A172 (cell line): ENCODE data around the gene TENM4. TPM values are rescaled to one million over a fixed set of nuclear protein-coding genes. Genes with fewer than 3 reads are reported as not detected.
A peak's percentile ranks its signal among the peaks of the same experiment; 100 is the strongest.
"Not testable (repeated sequence)": the region's sequence is repeated elsewhere in the genome, so short reads cannot be mapped to it uniquely, and the experiment has no call there.

Source experiments
- DNase-seq: peaks from one replicate; pipeline ENCODE4 v3.0.0-alpha.2; 2015; ENCODE audit warnings: low spot score
- total RNA-seq: library from RNA; depleted of rRNA; stranded (reverse); fragments of >200 nt; shearing (Covaris generic); gene quantifications from 2 replicates; pipeline ENCODE4 v1.2.3, GENCODE V29; 2014

TENM4 gene
- total RNA-seq, 1 experiment from 2014 or later, result 0.91 TPM

DNA sequence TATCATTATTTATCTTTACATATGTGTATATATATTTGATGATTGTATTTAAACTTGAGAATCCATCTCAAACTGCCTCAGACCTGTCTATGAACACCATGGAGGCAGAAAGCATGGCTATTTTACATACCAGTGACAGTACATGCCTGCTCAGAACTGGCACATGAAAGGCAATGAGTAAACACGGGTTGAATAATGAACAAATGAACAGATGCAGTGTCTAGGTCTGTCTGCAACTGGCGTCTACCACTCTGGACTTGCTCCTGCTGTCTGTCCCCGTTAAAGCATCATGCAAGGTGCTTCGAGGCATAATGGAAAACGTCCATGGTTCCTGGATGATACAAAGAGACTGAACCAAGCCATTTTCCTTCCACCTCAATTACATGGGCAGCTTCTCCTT is 594.6 kb downstream of the TENM4 start:
- no peak for DNase-seq

DNA sequence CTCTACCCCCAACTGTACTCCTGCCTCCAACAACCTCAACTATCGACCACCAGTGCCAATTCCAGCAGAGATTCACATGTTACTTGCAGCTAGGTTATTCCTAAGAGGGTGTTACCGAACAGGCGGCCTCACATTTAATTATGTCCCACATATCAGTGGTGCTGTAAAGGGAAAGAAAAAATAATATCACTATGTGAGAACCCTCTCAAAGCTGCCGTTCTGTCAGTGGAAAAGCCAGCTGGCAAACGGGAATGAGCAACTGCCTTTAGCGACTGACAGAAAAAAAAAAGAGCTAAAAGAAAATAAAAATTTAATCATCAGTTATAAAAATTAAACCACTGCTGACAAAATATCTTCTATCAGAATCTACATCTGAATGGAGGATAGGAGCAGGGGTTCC is 595.3 kb downstream of the TENM4 start:
- no peak for DNase-seq

DNA sequence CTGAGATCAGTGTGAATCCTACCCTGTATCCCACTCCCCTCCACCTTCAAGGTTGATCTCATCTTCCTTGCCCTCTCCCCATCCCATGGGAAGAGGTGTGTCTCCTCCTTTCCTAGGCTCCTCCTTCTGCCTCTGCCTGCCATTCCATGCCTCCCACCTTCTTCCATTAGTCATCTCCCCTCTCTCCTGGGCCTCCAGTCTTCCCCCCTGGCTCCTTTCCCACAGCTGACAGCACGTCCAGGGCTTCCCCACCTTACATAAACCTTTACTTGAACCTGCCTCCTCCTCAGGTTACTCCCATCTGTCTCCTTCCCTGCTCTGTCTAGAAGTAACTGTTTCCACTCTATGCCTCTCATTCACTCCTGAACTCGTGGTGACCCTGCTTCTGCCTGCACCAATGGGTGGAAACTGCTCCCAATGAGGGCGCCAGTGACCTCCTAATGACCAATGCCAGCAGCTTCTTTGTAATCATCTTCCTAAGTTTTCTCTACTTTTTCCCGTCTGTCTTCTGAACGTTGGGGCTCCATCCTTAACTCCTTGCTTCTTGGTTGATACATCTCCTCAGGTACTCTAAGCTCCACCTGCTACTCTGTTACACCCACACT is 599.3 kb downstream of the TENM4 start:
- DNase-seq, result no peak

DNA sequence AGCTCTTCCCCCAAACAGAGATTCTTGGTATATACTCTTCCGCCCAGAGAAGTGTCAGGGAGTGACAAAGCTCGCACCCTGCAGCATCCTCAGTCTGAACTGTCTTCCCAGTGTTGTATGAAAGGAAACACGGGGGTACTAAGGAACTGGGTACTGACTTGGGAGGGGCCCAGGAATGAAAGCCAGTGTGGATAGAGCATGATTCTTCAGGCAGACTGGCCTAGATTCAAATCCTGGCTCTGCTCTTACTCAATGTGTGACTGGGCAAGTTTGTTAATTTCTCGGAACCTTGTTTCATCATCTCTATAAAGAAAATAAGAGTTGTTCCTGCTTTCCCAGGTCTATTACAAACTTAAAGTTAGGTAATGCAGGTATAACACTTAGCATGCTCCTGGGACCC is 600.2 kb downstream of the TENM4 start:
- DNase-seq, result no peak

DNA sequence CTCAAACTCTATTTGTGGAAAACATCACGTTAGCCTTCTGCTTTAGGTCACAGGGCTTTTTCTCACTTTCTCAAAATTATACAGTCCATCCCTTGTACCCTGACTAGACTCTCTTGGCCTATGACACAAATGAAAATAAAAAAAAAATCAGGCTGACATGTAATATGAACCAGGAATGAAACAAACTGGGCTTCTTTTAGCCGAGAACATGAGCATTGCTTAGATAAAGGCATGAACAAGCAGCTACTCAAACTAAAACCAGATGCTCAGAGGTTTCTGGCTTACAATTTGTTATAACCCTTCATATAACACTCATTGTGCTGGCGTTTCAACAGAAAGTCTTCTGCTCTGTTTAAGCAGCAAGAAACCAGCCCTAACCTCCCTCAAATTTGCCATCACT is 600.6 kb downstream of the TENM4 start:
- no peak for DNase-seq

DNA sequence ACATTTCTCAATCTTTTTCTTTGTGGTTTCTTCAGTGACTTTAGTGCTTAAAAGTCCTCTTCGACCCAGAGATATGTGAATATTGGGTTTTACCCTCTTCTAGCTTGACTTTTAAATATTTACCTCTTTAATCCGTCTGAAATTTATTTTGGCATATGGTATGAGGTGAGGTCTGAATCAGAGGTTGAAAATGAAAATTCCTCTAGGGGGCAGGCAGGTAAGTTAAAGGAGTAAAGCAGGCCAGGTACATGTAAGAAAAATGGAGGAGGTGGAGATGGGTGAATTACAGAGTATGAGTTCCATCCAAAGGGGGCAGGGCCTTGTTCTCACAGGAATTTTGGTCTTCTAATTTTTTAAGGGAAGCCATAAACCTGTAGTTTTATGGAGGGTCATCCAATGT is 602.4 kb downstream of the TENM4 start:
- DNase-seq, result no peak

DNA sequence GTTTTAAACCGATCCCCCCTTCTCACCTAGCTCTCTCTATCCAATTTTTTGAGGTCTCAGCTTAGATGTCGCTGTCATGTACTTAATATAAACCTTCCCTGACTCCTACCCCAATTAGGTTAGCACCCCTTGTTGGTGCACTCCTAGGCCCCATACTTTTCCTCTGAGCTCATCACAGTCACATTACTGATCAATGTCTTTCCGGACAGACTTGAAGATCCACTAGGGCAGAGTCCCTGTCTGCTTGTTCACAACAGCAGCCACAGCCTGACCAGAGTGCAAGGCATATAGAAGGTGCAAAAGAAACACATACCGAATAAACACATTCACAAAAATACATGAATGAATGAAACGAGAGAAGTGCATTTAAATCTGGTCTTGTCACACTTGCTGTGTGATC is 605.2 kb downstream of the TENM4 start:
- DNase-seq, result no peak

DNA sequence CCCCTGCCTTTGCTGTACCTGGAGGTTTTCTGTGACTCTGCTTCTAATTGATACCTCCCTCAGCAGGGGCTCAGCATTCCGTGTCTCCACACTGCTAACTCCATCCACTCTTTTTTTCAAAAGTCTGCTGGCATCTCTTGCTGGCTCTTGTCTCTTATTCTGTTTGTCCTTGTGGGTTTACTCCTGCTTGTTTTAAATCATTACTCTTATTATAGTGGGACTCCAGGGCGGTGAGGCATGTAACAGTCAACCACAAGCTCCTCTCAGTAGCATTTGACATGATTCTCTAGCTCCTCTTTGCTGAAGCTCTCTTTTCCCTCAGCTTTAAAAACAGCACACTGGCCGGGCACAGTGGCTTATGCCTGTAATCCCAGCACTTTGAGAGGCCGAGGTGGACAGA is 605.9 kb downstream of the TENM4 start:
- DNase-seq, result no peak

DNA sequence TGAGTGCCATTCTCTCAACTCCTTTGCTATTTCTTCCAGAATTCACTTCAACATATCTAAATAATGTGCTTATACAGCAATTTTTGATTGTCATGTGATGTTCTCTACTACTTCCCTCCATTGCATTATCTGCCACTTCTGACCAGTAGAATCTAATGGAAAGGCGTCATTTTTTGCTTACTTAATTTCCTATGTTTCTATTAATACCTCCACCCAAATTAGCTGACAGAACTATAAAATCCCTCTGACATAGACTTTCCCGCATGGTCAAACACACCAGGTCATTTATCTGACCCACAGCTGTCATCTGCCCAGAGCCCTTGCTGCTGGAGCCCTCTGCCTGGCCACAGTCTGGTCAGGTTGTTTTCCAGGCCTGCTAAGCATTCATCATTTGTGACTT is 607.6 kb downstream of the TENM4 start:
- no peak for DNase-seq

DNA sequence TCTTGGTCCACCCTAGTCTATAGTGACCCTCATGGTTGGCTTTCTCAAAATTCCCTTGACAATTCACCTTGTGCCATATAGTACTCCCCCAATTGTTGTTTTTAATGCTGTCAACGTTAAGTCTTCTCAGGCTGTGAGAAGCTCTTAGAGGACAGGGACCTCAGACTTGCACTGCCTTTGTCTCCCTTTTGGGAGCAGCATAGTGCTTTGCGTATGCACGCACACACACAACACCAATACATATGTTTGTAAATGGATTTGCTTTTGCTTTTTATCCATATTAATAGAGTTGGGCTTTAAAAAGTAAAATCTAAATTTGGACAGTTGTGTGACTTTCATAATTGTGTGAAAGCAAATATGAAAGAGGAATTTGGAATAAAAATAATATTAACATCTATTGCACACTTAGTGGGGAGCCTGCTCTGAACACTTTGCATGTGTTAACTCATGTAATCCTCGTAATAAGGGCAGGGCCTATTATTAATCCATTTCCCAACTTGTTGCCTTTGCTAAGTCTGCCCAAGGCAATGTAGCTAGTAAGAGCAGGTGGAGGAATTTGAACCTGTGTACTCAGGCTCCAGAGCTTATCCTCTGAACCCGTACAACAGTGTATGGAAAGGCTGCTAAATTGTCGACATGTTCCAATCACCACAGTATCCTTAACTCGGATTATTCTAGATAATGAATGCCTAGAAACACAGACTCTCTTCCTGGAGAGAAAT is 608.4 kb downstream of the TENM4 start:
- no peak for DNase-seq

DNA sequence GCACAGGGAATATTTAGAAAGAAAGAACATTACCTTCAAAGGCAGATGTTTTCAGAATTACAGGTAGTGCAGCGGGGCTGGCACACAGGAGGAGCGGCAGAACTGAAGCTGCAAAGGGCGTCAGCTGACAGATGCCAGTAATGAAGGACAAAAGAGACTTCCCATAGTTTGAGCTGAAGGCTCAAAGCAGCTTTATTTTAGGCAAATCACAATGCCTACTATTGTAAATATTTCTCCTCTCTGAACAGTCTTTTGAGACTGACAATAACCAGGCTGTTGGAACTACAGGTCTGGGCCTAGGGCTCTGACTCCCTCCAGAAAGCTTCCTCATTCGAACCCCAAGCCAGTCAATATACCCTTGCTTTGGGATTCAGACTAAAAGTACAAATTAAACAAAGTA is 609.3 kb downstream of the TENM4 start:
- DNase-seq, result no peak

DNA sequence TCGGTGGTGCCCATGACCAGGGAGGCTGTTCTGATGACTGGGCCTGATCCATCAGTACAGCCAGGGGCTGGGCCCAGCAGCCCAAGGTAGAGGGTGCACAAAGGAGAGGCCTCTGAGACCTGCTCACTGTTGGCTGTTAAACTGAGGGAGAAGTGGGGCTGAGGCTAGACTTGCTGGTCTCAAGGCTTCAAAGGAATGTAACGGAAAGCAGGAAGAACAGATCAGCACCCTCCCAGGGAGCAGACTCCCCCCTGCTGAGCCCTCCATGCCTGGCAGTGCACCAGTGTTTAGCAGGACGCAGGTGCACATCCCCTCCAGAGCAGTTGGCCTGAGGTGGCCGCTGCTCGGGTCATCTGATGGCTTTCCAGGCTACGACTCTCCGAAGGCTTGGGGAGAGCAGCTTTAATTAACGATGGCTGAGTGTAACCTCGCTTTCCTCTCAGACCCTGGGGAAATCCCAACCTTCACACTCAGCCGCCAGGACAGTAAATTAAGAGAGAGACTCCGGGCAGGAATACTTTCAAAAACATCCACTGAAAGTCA is 610.5 kb downstream of the TENM4 start:
- peak; percentile 17 for DNase-seq

DNA sequence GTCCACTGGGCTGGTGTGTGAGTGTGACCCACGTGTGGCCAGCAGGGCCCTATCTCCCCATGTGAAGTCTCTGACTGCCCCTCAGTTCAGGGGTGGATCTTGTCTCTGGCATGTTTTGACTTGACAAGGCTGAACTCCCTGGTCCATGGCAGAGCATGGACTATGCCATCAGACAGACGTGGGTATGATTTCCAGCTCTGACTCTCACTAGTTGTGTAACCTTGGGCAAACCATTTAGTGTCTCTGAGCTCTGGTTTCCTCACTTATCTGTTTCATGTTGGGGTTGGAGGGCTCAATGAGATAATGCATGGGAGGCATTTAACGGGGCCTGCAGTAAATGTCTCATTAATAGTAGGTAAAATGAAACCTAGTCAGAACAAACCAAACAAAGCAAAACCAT is 611.7 kb downstream of the TENM4 start:
- no peak for DNase-seq

DNA sequence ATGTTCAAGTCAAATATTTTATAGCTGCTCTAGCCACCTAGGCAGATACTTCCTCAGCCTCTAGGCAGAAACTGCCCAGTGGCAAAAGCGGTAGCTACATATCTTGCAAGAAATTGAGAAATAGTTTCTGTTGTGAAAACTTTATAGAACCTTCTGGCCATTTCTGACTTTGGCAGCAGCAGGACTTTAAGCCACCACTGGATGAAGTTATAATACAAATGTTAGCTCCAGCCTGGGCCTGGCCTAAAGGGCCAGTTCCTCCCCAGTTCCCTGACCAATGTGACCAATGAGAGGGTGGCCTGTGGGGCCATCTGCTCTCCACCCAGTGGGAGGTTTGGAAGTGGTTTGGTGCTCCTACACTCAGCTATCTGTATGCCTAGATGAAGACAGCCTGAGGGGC is 612.2 kb downstream of the TENM4 start:
- no peak for DNase-seq

DNA sequence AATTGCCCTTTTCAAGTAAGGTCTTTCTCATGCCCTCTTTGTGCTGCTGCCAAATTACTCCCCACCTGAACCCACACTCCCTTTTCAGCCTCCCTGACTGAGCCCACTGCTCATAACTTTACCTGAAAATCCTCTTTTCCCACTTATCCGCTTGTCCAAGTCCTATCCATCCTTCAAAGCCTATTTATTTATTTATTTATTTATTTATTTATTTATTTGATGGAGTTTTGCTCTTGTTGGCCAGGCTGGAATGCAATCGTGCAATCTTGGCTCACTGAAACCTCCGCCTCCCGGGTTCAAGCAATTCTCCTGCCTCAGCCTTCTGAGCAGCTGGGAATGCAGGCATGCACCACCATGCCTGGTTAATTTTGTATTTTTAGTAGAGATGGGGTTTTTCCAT is 613.5 kb downstream of the TENM4 start:
- not testable (repeated sequence) for DNase-seq

DNA sequence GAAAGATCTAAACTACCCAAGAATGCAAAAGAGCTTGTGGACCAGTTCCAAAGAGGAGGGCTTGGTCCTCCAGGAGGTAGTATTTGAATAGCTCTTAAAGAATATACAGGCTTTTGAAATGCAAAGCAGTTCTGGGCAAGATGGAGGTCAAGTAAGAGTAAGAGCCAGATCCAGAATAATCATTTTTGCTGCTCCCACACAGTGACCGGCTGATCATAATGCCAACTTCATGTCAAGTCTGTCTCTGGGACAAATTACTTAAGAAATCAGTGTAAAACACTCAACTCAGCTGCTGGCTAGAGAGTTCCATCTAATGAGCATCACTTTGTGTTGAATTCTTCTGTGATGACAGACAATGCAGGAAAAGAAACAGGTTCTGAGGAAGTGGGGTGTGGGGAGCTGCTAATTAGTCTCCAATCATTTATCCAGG is 615.2 kb downstream of the TENM4 start:
- no peak for DNase-seq

DNA sequence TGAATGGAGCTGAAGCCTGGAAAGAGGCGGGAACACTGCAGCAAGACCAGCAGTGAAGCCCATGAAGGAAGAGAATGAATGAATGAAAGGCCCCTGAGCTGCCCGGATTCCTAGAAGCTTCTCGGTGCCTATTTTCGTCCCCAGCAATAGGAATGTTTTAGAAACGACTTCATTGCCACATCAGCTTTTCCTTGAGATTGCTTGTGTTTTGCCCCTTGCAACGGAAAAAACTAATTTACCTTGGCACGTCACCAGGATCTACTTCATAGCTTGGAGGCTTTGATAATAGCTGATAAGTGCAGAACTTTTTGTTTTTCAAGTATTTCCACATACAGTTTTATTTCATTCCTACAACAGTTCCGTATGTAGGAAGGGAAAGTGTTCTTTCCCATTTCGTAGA is 617.2 kb downstream of the TENM4 start:
- no peak for DNase-seq

DNA sequence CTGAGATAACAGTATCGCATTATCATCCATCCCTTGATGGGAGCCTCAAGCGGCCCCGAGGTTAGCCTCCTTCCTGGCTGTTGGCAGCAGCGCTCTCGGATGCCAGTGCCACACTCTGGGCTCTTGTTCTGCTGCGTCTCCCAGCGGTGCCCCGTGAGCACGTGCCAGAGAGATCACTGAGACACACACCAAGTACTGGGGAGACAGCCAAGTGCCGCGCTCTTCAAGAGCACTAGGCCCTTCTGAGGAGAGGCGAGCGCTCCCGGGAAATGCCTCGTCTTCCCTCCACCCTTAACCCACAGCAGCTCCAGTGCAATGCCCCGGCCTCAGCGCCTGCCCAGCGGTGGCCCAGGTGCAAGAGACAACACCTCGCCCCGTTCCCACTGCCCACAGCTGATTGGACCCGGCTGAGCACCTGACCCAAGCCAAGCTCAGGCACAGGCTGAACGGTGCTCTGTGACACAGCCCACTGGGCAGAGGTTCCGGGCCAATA is 617.9 kb downstream of the TENM4 start:
- no peak for DNase-seq

DNA sequence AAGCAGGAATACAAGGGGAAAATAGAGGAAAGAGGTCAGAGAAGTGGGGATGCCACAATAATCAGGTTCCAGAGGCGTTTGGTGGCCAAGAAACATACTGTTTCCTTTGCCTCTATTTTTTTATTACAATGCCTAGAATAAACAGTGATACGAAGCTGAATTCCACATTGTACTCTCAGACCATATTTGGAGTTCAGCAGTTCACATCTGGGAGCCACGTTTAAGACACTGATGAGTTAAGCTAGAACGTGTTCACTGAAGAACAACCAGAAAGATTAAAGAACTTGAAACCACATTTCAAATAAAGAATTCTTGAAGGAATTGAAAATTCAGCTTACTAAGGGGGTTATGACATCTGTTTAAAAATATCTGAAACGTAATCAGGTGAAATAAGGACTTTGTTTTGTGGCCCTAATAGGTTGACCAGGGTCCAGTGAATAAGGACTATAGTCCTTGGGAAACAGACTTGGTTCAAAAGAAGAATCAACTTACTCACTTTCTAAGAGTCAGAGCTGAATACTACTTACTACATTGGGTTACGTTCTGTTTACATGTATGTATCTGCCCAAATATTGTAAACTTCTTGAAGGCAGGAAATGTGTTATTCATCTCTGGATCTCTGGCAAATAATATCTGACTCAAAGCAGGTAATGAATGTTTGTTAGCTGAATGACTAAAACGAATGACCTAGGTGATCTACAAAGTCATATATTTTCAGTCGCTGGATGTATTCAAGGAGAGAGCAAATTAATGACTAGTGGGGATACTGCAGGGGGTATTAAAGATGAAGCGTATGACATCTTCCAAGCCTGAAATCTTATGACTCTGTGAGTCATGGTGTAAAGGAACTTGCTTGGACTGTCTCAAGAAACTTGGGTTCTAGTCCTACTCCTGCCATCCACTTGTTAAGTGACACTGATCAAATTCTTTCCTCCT is 619.2 kb downstream of the TENM4 start:
- DNase-seq, result no peak

DNA sequence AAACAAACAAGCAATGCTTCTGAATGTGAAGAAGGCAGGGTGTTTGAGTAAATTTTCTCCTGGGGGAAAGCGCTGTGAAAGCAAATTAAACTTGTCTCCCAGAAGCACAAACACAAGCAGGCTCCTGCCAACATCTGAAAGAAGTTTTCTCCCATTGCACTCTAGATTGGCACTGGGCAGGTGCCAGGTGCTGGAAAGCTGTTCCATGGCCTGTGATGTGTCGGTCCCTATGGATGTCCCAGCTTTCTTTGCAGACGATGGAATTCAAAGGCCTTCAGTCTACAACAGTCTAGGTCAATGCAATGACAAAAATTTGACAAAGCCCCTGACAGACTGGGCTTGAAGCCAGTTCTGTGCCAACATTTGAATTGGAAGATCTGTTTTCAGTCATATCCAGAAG is 620.1 kb downstream of the TENM4 start:
- DNase-seq, result no peak

DNA sequence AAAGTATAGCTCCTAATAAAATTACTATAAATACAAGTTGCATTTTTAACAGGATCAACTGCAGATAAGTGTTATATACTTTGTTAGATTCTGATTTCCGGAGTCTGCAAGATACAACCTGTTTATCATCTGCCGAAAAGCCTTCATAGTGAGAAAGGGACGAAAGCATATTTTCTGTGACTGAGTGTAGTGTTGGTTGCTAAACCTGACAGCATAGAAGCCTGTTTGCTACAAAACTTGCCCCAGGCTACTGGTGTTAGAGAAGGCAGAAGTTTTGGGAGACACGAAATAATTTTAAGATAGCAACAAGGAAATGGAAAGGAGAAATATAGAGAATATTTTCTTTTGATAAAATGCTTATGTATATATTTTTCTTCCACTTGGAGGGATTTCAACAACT is 622.6 kb downstream of the TENM4 start:
- no peak for DNase-seq

DNA sequence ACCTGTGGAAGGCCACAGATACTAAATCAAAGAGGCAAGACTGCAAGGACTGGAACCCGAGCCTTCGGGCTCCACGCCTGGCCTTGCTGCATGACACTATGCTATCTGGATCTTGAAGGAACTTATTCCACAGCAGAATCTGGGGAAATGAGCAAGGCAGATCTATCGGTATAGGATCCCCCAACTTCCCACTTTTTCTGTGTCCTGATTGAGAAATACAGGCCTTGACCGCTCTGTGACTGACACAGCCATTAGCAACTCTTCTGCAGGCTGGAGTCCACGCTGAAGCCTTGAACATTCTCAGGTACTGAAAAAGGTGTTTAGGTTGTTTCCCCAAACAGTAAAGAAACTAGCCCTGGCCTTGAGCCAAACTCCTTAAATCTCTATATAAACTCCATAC is 625.0 kb downstream of the TENM4 start:
- no peak for DNase-seq
